GM12875 (cell line): ENCODE data around the gene MPHOSPH10.
A peak's percentile ranks its signal among the peaks of the same experiment; 100 is the strongest.
"Not testable (repeated sequence)": the region's sequence is repeated elsewhere in the genome, so short reads cannot be mapped to it uniquely, and the experiment has no call there.

Source experiments
- H3K4me3 ChIP-seq: one replicate; pipeline ENCODE4 v1.5.1; 2011; ENCODE audit warnings: low read depth, low read length, control low read depth
- CTCF ChIP-seq: IDR thresholded peaks from 2 replicates; pipeline ENCODE4 v1.5.1; 2011; ENCODE audit warnings: low read depth, mild to moderate bottlenecking, control low read depth, inconsistent platforms, low read length, moderate library complexity, borderline replicate concordance; ENCODE audit not compliant: insufficient read depth

Gene MPHOSPH10

GRCh38 chr2:71157124-71157793 is 26.8 kb downstream of the MPHOSPH10 start:
- TF ChIP-seq CTCF, result peak; percentile 81
- H3K4me3 ChIP-seq, result no peak overlapping the region

- TF ChIP-seq CTCF, result no peak
Observed at GRCh38 chr2:71166812-71167211, 36.4 kb downstream of the MPHOSPH10 start.

GRCh38 chr2:71173096-71173495 is 42.7 kb downstream of the MPHOSPH10 start:
- no peak for TF ChIP-seq CTCF
- H3K4me3 ChIP-seq, result no peak overlapping the region

More at GRCh38 chr2:71166812-71167211, 36.4 kb downstream of the MPHOSPH10 start:
- no peak overlapping the region for H3K4me3 ChIP-seq

- no peak for TF ChIP-seq CTCF
- no peak overlapping the region for H3K4me3 ChIP-seq
Observed at GRCh38 chr2:71174207-71174606, 43.8 kb downstream of the MPHOSPH10 start.

GRCh38 chr2:71178836-71179235 is 48.4 kb downstream of the MPHOSPH10 start:
- not testable (repeated sequence) for H3K4me3 ChIP-seq

GRCh38 chr2:71181316-71181715 is 50.9 kb downstream of the MPHOSPH10 start:
- no peak for TF ChIP-seq CTCF
- no peak overlapping the region for H3K4me3 ChIP-seq

GRCh38 chr2:71183306-71184115 is 53.1 kb downstream of the MPHOSPH10 start:
- H3K4me3 ChIP-seq, result not testable (repeated sequence)

GRCh38 chr2:71186973-71187372 is 56.5 kb downstream of the MPHOSPH10 start:
- H3K4me3 ChIP-seq, result no peak overlapping the region
- no peak for TF ChIP-seq CTCF
